Ishikawa (cell line): ENCODE measurements around the gene MS4A13.

Source experiments
- CEBPB ChIP-seq: IDR thresholded peaks from 2 replicates; pipeline ENCODE4 v1.6.1; 2012
- CREB1 ChIP-seq: IDR thresholded peaks from 2 replicates; pipeline ENCODE4 v1.6.1; 2012; ENCODE audit warnings: low read depth
- EGR1 ChIP-seq: IDR thresholded peaks from 2 replicates; pipeline ENCODE4 v1.6.1; 2012
- EP300 ChIP-seq: IDR thresholded peaks from 2 replicates; pipeline ENCODE4 v1.6.1; 2012; ENCODE audit warnings: borderline replicate concordance
- FOXM1 ChIP-seq: IDR thresholded peaks from 2 replicates; pipeline ENCODE4 v1.6.1; 2012; ENCODE audit warnings: low read depth, borderline replicate concordance
- MAX ChIP-seq: IDR thresholded peaks from 2 replicates; pipeline ENCODE4 v1.6.1; 2012
- NFIC ChIP-seq: IDR thresholded peaks from 2 replicates; pipeline ENCODE4 v1.6.1; 2012
- RAD21 ChIP-seq: IDR thresholded peaks from 2 replicates; pipeline ENCODE4 v1.6.1; 2012; ENCODE audit warnings: low read depth
- REST ChIP-seq: IDR thresholded peaks from 2 replicates; pipeline ENCODE4 v1.6.1; 2012; ENCODE audit warnings: low read depth, mild to moderate bottlenecking
- TAF1 ChIP-seq: IDR thresholded peaks from 2 replicates; pipeline ENCODE4 v1.6.1; 2012; ENCODE audit warnings: low read depth, mild to moderate bottlenecking
- TCF12 ChIP-seq: IDR thresholded peaks from 2 replicates; pipeline ENCODE4 v1.6.1; 2012; ENCODE audit warnings: low read depth
- TEAD4 ChIP-seq: IDR thresholded peaks from 2 replicates; pipeline ENCODE4 v1.6.1; 2012
- USF1 ChIP-seq: IDR thresholded peaks from 2 replicates; pipeline ENCODE4 v1.6.1; 2012
- YY1 ChIP-seq: IDR thresholded peaks from 2 replicates; pipeline ENCODE4 v1.6.1; 2012; ENCODE audit warnings: low read depth
- ZBTB7A ChIP-seq: IDR thresholded peaks from 2 replicates; pipeline ENCODE4 v1.6.1; 2012; ENCODE audit warnings: low read depth

The MS4A13 gene

GRCh38 chr11:60515144-60515855, at the start of gene MS4A13:
Gene MS4A13 (plus strand): TSS chr11:60515392. CDS start chr11:60518084, 2,692 bp downstream.
- TF ChIP-seq EGR1 (no peak), MAX (no peak), NFIC (no peak), EP300 (no peak), CEBPB (no peak), YY1 (no peak), FOXM1 (no peak), ZBTB7A (no peak), TCF12 (no peak), TEAD4 (no peak), RAD21 (no peak), CREB1 (no peak), TAF1 (no peak), USF1 (no peak), REST (no peak)

- no peak for TF ChIP-seq CEBPB
- no peak for TF ChIP-seq CREB1
- TF ChIP-seq NFIC: no peak
- TF ChIP-seq TAF1: no peak
- no peak for TF ChIP-seq ZBTB7A
- TF ChIP-seq FOXM1: no peak
- TF ChIP-seq EP300: no peak
- TF ChIP-seq REST: no peak
- no peak for TF ChIP-seq TCF12
- TF ChIP-seq EGR1: no peak
- TF ChIP-seq USF1: no peak
- TF ChIP-seq YY1: no peak
- TF ChIP-seq TEAD4: no peak
- TF ChIP-seq RAD21: no peak
Observed at GRCh38 chr11:60468829-60469228, 46.4 kb upstream of the MS4A13 start.

- TF ChIP-seq TEAD4: no peak
- no peak for TF ChIP-seq MAX
- TF ChIP-seq TAF1: no peak
- TF ChIP-seq CEBPB: no peak
- TF ChIP-seq FOXM1: no peak
- TF ChIP-seq RAD21: no peak
- TF ChIP-seq CREB1: no peak
- no peak for TF ChIP-seq REST
- TF ChIP-seq YY1: no peak
- TF ChIP-seq EP300: no peak
- TF ChIP-seq TCF12: no peak
- no peak for TF ChIP-seq NFIC
- no peak for TF ChIP-seq EGR1
- TF ChIP-seq ZBTB7A: no peak
- no peak for TF ChIP-seq USF1
Observed at GRCh38 chr11:60469723-60470122, 45.5 kb upstream of the MS4A13 start.
